Activated naive CD8-positive, alpha-beta T cell treated with anti-CD3 and anti-CD28 coated beads, Interleukin-2, amount 10 ng/mL, durations not matched to agents 7 days and 5 days (primary cell): ENCODE data around the gene SYCE3. TPM values are rescaled to one million over a fixed set of nuclear protein-coding genes. Genes with fewer than 3 reads are reported as not detected.
"Not testable (repeated sequence)": the region's sequence is repeated elsewhere in the genome, so short reads cannot be mapped to it uniquely, and the experiment has no call there.

ENCODE experiments used
- ATAC-seq: fragments of 150-1000 bp; cut with Tn5 transposase; one replicate; pipeline ENCODE4 v1.10.0; 2021; ENCODE audit warnings: low read depth, moderate library complexity
- POLR2A ChIA-PET: fragments of 350-600 bp; sonication (Branson Sonifier 250); formaldehyde crosslinking; loops from one replicate; lab custom pipeline; 2021; ENCODE audit warnings: antibody characterized with exemption; lab: Charles Lee
- DNase-seq: peaks from one replicate; pipeline ENCODE4 v3.0.0; 2021
- H3K27ac Mint-ChIP-seq: one replicate; pipeline ENCODE4 v1.8.0; 2022; ENCODE audit warnings: mild to moderate bottlenecking, mixed read lengths
- H3K27me3 Mint-ChIP-seq: one replicate; pipeline ENCODE4 v1.8.0; 2022; ENCODE audit warnings: mild to moderate bottlenecking, moderate library complexity, mixed read lengths
- H3K36me3 Mint-ChIP-seq: one replicate; pipeline ENCODE4 v1.8.0; 2021; ENCODE audit warnings: mild to moderate bottlenecking, mixed read lengths
- H3K4me1 Mint-ChIP-seq: one replicate; pipeline ENCODE4 v1.8.0; 2021; ENCODE audit warnings: mixed read lengths
- H3K4me3 Mint-ChIP-seq: one replicate; pipeline ENCODE4 v1.8.0; 2022; ENCODE audit warnings: mild to moderate bottlenecking, moderate library complexity, mixed read lengths
- H3K9me3 Mint-ChIP-seq: one replicate; pipeline ENCODE4 v1.8.0; 2021; ENCODE audit warnings: mixed read lengths
- total RNA-seq, 2 experiments: library from RNA; stranded (reverse); gene quantifications; one replicate each; pipeline ENCODE4 v1.2.3, GENCODE V29; 2021

SYCE3 gene
- total RNA-seq, 2 experiments from 2014 or later: 0.79 to 1.1 TPM

GRCh38 chr22:50536226-50536625, 26.5 kb downstream of the SYCE3 start:
- POLR2A ChIA-PET: interaction anchor here (1.0 to 13.0 kb wide), 5 partner anchors 9 to 85 kb away, joined by 3 to 247 read pairs (median 12); partner anchors contain the start of genes KLHDC7B and SCO2
- H3K27me3 Mint-ChIP-seq: no peaks in the 10 kb centered on the region
- no peak for ATAC-seq
- DNase-seq: no peak
- peaks cover 21% of the 10 kb centered on the region for H3K36me3 Mint-ChIP-seq
- H3K4me1 Mint-ChIP-seq: peaks cover 52% of the 10 kb centered on the region
- peak overlapping the region; percentile 71 for H3K27ac Mint-ChIP-seq
- H3K9me3 Mint-ChIP-seq: peaks cover 2% of the 10 kb centered on the region
- H3K4me3 Mint-ChIP-seq: no peak overlapping the region

DNA sequence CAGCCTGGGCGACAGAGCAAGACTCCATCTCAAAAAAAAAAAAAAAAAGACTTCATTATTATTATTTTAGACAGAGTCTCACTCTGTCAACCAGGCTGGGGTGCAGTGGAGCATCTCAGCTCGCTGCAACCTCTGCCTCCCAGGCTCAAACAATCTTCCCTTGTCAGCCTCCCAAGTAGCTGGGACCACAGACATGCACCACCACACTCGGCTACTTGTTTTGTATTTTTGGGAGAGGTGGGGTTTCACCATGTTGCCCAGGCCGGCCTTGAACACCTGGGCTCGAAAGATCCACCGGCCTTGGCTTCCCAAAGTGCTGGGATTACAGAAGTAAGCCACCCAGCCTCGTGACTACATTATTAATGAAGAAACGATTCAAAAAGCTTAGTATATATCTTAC, 27.6 kb downstream of the SYCE3 start:
- peaks cover 43% of the 10 kb centered on the region for H3K4me1 Mint-ChIP-seq
- no peaks in the 10 kb centered on the region for H3K27me3 Mint-ChIP-seq
- peaks cover 2% of the 10 kb centered on the region for H3K9me3 Mint-ChIP-seq
- ATAC-seq (no peak), DNase-seq (no peak)
- POLR2A ChIA-PET: interaction anchor here (0.9 to 13.0 kb wide), 6 partner anchors 10 to 86 kb away, joined by 3 to 247 read pairs (median 7); partner anchors contain the start of genes KLHDC7B, SCO2 and SYCE3
- no peak overlapping the region for H3K4me3 Mint-ChIP-seq
- peaks cover 20% of the 10 kb centered on the region for H3K36me3 Mint-ChIP-seq
- H3K27ac Mint-ChIP-seq: peak overlapping the region; percentile 56

- not testable (repeated sequence) for DNase-seq
- POLR2A ChIA-PET: interaction anchor here (0.9 to 13.0 kb wide), 5 partner anchors 9 to 87 kb away, joined by 3 to 247 read pairs (median 9); partner anchors contain the start of genes KLHDC7B, SCO2 and SYCE3
These were observed 28.6 kb downstream of the SYCE3 start for GRCh38 chr22:50533856-50534711.

DNA sequence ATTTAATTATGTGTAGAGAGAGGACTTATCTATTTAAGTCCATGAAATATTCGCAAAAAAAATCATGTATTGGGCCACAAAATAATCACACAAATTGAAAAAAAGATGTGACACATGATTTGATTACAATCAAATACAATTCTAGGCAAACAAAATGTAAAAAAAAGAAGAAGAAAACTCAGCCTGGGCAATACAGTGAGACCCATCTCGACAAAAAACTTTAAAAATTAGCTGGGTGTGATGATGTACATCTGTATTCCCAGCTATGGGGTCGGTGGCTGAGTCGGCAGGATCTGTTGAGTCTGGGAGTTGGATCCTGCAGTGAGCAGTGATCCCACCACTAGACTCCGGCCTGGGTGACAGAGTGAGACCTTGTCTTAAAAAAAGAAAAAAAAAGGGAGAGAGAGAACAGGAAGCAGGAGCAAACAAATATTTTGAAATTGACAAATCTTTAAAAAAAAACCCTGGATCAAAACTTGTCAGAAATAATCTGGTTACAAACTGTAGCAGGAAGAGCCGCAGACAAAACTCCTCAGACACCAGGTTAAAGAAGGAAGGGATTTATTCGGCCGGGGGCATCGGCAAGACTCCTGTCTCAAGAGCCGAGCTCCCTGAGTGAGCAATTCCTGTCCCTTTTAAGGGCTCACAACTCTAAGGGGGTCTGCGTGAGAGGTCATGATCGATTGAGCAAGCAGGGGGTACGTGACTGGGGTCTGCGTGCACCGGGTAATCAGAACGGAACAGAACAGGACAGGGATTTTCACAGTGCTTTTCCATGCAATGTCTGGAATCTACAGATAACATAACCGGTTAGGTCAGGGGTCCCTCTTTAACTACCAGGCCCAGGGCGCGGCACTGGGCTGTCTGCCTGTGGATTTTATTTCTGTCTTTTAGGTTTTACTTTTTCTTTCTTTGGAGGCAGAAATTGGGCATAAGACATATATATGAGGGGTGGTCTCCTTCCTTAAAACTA, 29.6 kb downstream of the SYCE3 start:
- H3K36me3 Mint-ChIP-seq: peaks cover 23% of the 10 kb centered on the region
- H3K9me3 Mint-ChIP-seq: peaks cover 2% of the 10 kb centered on the region
- DNase-seq (no peak), ATAC-seq (no peak)
- peak overlapping the region; percentile 95 for H3K4me3 Mint-ChIP-seq
- H3K27me3 Mint-ChIP-seq: no peaks in the 10 kb centered on the region
- POLR2A ChIA-PET: interaction anchor here (0.6 to 13.0 kb wide), 9 partner anchors 9 to 88 kb away, joined by 3 to 247 read pairs (median 9); partner anchors contain the start of genes CHKB, KLHDC7B, LMF2 and NCAPH2
- peak overlapping the region; percentile 100 for H3K27ac Mint-ChIP-seq
- peaks cover 37% of the 10 kb centered on the region for H3K4me1 Mint-ChIP-seq

More at GRCh38 chr22:50533856-50534711, 28.6 kb downstream of the SYCE3 start:
- not testable (repeated sequence) for H3K9me3 Mint-ChIP-seq, ATAC-seq, H3K27me3 Mint-ChIP-seq
- H3K4me1 Mint-ChIP-seq: peaks cover 34% of the 10 kb centered on the region
- H3K36me3 Mint-ChIP-seq: peaks cover 20% of the 10 kb centered on the region
- H3K27ac Mint-ChIP-seq: peak overlapping the region; percentile 100
- peak overlapping the region; percentile 30 for H3K4me3 Mint-ChIP-seq

- no peaks in the 10 kb centered on the region for H3K9me3 Mint-ChIP-seq
These were observed 30.6 kb downstream of the SYCE3 start for GRCh38 chr22:50531962-50532674.

GRCh38 chr22:50531546-50531961, 31.2 kb downstream of the SYCE3 start:
- H3K27me3 Mint-ChIP-seq: no peaks in the 10 kb centered on the region
- H3K9me3 Mint-ChIP-seq: no peaks in the 10 kb centered on the region
- peak; percentile 86 for DNase-seq
- POLR2A ChIA-PET: interaction anchor here (0.8 to 13.0 kb wide), 13 partner anchors 11 to 90 kb away, joined by 3 to 247 read pairs (median 7); partner anchors contain the start of genes CHKB, KLHDC7B, LMF2 and NCAPH2
- peaks cover 19% of the 10 kb centered on the region for H3K36me3 Mint-ChIP-seq
- ATAC-seq: peak; percentile 36
- H3K4me3 Mint-ChIP-seq: peak overlapping the region; percentile 95
- peaks cover 43% of the 10 kb centered on the region for H3K4me1 Mint-ChIP-seq
- peak overlapping the region; percentile 100 for H3K27ac Mint-ChIP-seq

More at GRCh38 chr22:50531962-50532674, 30.6 kb downstream of the SYCE3 start:
- Mint-ChIP-seq H3K36me3 (peaks cover 24% of the 10 kb centered on the region), H3K27ac (peak overlapping the region; percentile 100), H3K4me3 (peak overlapping the region; percentile 95), H3K4me1 (peaks cover 41% of the 10 kb centered on the region), H3K27me3 (no peaks in the 10 kb centered on the region)
- POLR2A ChIA-PET: interaction anchor here (0.5 to 13.0 kb wide), 14 partner anchors 10 to 226 kb away, joined by 3 to 247 read pairs (median 6); partner anchors contain the start of genes CHKB, KLHDC7B, LMF2 and NCAPH2
- ATAC-seq: no peak
- peak; percentile 66 for DNase-seq

DNA sequence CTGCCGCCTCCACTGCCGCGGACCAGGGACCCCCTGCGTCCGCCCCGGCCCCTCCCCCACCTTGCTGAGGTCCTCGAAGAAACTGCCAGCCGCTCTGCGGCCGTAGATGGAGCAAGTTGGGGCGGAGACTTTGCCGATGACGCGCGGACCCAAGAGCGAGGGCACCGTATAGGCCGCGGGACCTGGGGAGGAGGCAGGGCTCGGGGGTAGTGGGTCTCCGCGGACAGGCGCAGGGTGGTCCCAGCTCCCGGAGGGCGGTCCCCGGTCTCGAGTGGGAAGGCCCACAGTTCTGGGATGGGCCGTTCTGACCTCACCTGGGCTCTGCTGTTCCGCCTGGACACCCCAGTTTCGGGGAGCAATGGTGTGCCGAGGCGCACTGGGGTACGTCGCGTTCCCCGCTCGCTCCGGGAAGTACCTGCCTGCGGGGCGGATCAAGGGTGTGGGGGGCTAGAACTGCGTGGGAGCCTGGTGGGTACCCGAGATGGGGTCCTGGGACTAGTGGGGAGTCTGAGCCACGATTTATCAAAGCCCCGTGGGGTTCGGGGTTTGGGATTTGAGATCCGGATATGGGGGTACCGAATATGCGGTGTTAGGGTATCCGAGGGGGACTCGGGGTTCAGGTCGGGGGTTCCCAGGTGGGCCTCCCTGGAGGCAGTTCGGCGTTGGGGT, 31.7 kb downstream of the SYCE3 start:
- Mint-ChIP-seq H3K9me3 (no peaks in the 10 kb centered on the region), H3K4me1 (peaks cover 41% of the 10 kb centered on the region), H3K27me3 (no peaks in the 10 kb centered on the region), H3K36me3 (peaks cover 19% of the 10 kb centered on the region), H3K27ac (peak overlapping the region; percentile 100), H3K4me3 (peak overlapping the region; percentile 95)
- POLR2A ChIA-PET: interaction anchor here (1.0 to 13.0 kb wide), 11 partner anchors 11 to 90 kb away, joined by 4 to 247 read pairs (median 8); partner anchors contain the start of genes CHKB, KLHDC7B, LMF2 and NCAPH2
- DNase-seq (peak; percentile 87), ATAC-seq (peak; percentile 37)

GRCh38 chr22:50530580-50530876, 32.2 kb downstream of the SYCE3 start:
- Mint-ChIP-seq H3K4me1 (peaks cover 41% of the 10 kb centered on the region), H3K36me3 (peaks cover 19% of the 10 kb centered on the region), H3K9me3 (no peaks in the 10 kb centered on the region), H3K4me3 (peak overlapping the region; percentile 95), H3K27me3 (no peaks in the 10 kb centered on the region), H3K27ac (peak overlapping the region; percentile 100)
- DNase-seq (no peak), ATAC-seq (peak; percentile 5)
- POLR2A ChIA-PET: interaction anchor here (1.5 to 13.0 kb wide), 7 partner anchors 12 to 91 kb away, joined by 4 to 247 read pairs (median 15); partner anchors contain the start of genes KLHDC7B and SYCE3

DNA sequence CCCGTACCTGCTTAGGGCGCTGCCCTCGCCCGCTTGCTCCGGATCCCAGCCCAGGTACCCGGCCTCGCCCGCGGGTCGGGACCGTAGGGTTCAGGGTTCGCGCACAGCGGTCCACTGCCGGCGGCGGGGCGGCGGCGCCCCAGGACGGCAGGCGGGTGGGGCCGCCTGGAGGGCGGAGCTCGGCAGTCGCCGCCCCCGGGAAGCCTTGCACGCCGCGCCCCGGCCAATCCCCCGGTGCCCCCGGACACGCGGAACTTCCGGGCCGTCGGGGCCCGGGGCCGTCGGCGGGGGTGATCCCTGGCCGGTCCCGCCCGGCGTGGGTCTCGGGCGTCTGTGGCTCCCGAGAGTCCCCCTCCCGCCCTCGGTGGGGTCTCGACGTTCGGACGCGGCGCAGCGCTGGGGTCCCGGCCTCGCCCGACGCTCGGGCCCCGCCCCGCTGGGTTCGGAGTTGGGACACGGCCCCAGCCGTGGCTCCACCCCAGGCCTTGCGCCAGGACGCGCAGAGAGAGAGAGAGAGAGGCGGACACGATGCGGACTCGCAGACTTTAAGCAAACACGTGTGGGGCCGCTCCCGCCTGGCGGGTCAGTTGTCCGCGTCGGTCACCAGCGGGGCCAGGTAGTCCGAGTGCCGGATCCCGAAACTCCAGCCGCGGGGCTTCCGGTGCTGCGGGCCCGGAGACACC, 32.7 kb downstream of the SYCE3 start, which contains the start of gene TYMP:
TSS of gene TYMP (minus strand) at position 116 of the 683 bp plus-strand sequence. CDS start 303 bp downstream, outside the sequence.
- H3K4me3 Mint-ChIP-seq: peak within 1 kb of the TSS; percentile 95

GRCh38 chr22:50529416-50529896, 33.3 kb downstream of the SYCE3 start:
- Mint-ChIP-seq H3K9me3 (no peaks in the 10 kb centered on the region), H3K27me3 (no peaks in the 10 kb centered on the region), H3K36me3 (peaks cover 24% of the 10 kb centered on the region), H3K4me1 (peaks cover 42% of the 10 kb centered on the region), H3K27ac (peak overlapping the region; percentile 94), H3K4me3 (peak overlapping the region; percentile 84)
- no peak for ATAC-seq
- POLR2A ChIA-PET: interaction anchor here (0.7 to 13.0 kb wide), 14 partner anchors 11 to 97 kb away, joined by 3 to 300 read pairs (median 7); partner anchors contain the start of genes CHKB, CPT1B, KLHDC7B and LMF2
- no peak for DNase-seq

More for the DNA sequence above, 32.7 kb downstream of the SYCE3 start, which contains the start of gene TYMP:
- Mint-ChIP-seq H3K9me3 (no peaks in the 10 kb centered on the region), H3K27ac (peak within 1 kb of the TSS; percentile 100), H3K27me3 (no peaks in the 10 kb centered on the region), H3K4me1 (peaks cover 41% of the 10 kb centered on the region), H3K36me3 (peaks cover 19% of the 10 kb centered on the region)
- peak; percentile 91 for DNase-seq
- peak; percentile 20 for ATAC-seq
- POLR2A ChIA-PET: interaction anchor here (0.6 to 13.0 kb wide), 14 partner anchors 10 to 96 kb away, joined by 3 to 300 read pairs (median 7); partner anchors contain the start of genes CHKB, CPT1B, KLHDC7B and LMF2
